Esophagus muscularis mucosa (tissue), 4 donors: ENCODE results near the gene E2F7. TPM values are rescaled to one million over a fixed set of nuclear protein-coding genes. Genes with fewer than 3 reads are reported as not detected.

Source experiments
- total RNA-seq, 4 donors: library from RNA; depleted of rRNA; stranded (reverse); fragments of >200 nt; gene quantifications; one replicate each; pipeline versions ENCODE4 v1.1.0 to v1.2.1, GENCODE V29; 2016

The E2F7 gene
- total RNA-seq, 4 donors from 2014 or later: not detected

Other genes with a start within 250 kb of the E2F7 start
- gene CSRP2, start 186.6 kb downstream of the E2F7 start, total RNA-seq: 100 to 1,000 TPM in 1 of 4 donors, 10 to 100 TPM in 3; 46.1 to 129 (median 74.8) TPM